Measurements from ENCODE around the gene ZBTB7C.

Gene ZBTB7C

GRCh38 chr18:48303883-48304282 is 105.3 kb downstream of the ZBTB7C start:
- DNase-seq (ENCODE audit: insufficient read length, low spot score) = no peak
- TF ChIP-seq POLR2A (IDR thresholded peaks at IDR 0.05; ENCODE audit: low read depth, low read length) = no peak
- no peak for TF ChIP-seq POLR2AphosphoS5 (IDR thresholded peaks at IDR 0.05; ENCODE audit: low read depth, low read length)
- TF ChIP-seq POU2F2 (IDR thresholded peaks at IDR 0.05; ENCODE audit: low read depth, low read length) = no peak
- TF ChIP-seq PAX5 (IDR thresholded peaks at IDR 0.05; ENCODE audit: insufficient read depth, low read length, severe bottlenecking) = no peak
- no peak for TF ChIP-seq TAF1 (IDR thresholded peaks at IDR 0.05; ENCODE audit: low read depth, low read length)
- no peak for TF ChIP-seq SPI1 (IDR thresholded peaks at IDR 0.05; ENCODE audit: low read depth, low read length)
- FAIRE-seq = no peak

- DNase-seq (ENCODE audit: insufficient read length, low spot score) = no peak
- FAIRE-seq = no peak
- TF ChIP-seq POLR2A (IDR thresholded peaks at IDR 0.05; ENCODE audit: low read depth, low read length) (no peak), PAX5 (IDR thresholded peaks at IDR 0.05; ENCODE audit: insufficient read depth, low read length, severe bottlenecking) (no peak), POU2F2 (IDR thresholded peaks at IDR 0.05; ENCODE audit: low read depth, low read length) (no peak), TAF1 (IDR thresholded peaks at IDR 0.05; ENCODE audit: low read depth, low read length) (no peak), POLR2AphosphoS5 (IDR thresholded peaks at IDR 0.05; ENCODE audit: low read depth, low read length) (no peak), SPI1 (IDR thresholded peaks at IDR 0.05; ENCODE audit: low read depth, low read length) (no peak)
Measured at GRCh38 chr18:48302736-48303135, 106.4 kb downstream of the ZBTB7C start.

- DNase-seq (ENCODE audit: insufficient read length, low spot score) (no peak), FAIRE-seq (no peak)
- TF ChIP-seq POU2F2 (IDR thresholded peaks at IDR 0.05; ENCODE audit: low read depth, low read length) = no peak
- TF ChIP-seq TAF1 (IDR thresholded peaks at IDR 0.05; ENCODE audit: low read depth, low read length) = no peak
- TF ChIP-seq PAX5 (IDR thresholded peaks at IDR 0.05; ENCODE audit: insufficient read depth, low read length, severe bottlenecking) = no peak
- no peak for TF ChIP-seq POLR2AphosphoS5 (IDR thresholded peaks at IDR 0.05; ENCODE audit: low read depth, low read length)
- no peak for TF ChIP-seq SPI1 (IDR thresholded peaks at IDR 0.05; ENCODE audit: low read depth, low read length)
- TF ChIP-seq POLR2A (IDR thresholded peaks at IDR 0.05; ENCODE audit: low read depth, low read length) = no peak
Measured at GRCh38 chr18:48300463-48300961, 108.7 kb downstream of the ZBTB7C start.

GRCh38 chr18:48297139-48297538 is 112.0 kb downstream of the ZBTB7C start:
- FAIRE-seq = no peak
- TF ChIP-seq SPI1 (IDR thresholded peaks at IDR 0.05; ENCODE audit: low read depth, low read length) (no peak), POLR2AphosphoS5 (IDR thresholded peaks at IDR 0.05; ENCODE audit: low read depth, low read length) (no peak), TAF1 (IDR thresholded peaks at IDR 0.05; ENCODE audit: low read depth, low read length) (no peak), PAX5 (IDR thresholded peaks at IDR 0.05; ENCODE audit: insufficient read depth, low read length, severe bottlenecking) (no peak), POU2F2 (IDR thresholded peaks at IDR 0.05; ENCODE audit: low read depth, low read length) (no peak), POLR2A (IDR thresholded peaks at IDR 0.05; ENCODE audit: low read depth, low read length) (no peak)
- DNase-seq (ENCODE audit: insufficient read length, low spot score) = no peak

- TF ChIP-seq SPI1 (IDR thresholded peaks at IDR 0.05; ENCODE audit: low read depth, low read length) = no peak
- TF ChIP-seq PAX5 (IDR thresholded peaks at IDR 0.05; ENCODE audit: insufficient read depth, low read length, severe bottlenecking) = no peak
- no peak for TF ChIP-seq POLR2AphosphoS5 (IDR thresholded peaks at IDR 0.05; ENCODE audit: low read depth, low read length)
- no peak for TF ChIP-seq POLR2A (IDR thresholded peaks at IDR 0.05; ENCODE audit: low read depth, low read length)
- no peak for TF ChIP-seq POU2F2 (IDR thresholded peaks at IDR 0.05; ENCODE audit: low read depth, low read length)
- TF ChIP-seq TAF1 (IDR thresholded peaks at IDR 0.05; ENCODE audit: low read depth, low read length) = no peak
- no peak for DNase-seq (ENCODE audit: insufficient read length, low spot score)
- FAIRE-seq = no peak
Measured at GRCh38 chr18:48296581-48296980, 112.6 kb downstream of the ZBTB7C start.

GRCh38 chr18:48295586-48296311 is 113.4 kb downstream of the ZBTB7C start:
- no peak for FAIRE-seq
- DNase-seq (ENCODE audit: insufficient read length, low spot score) = no peak
- TF ChIP-seq SPI1 (IDR thresholded peaks at IDR 0.05; ENCODE audit: low read depth, low read length) (no peak), PAX5 (IDR thresholded peaks at IDR 0.05; ENCODE audit: insufficient read depth, low read length, severe bottlenecking) (no peak), POLR2AphosphoS5 (IDR thresholded peaks at IDR 0.05; ENCODE audit: low read depth, low read length) (no peak), POU2F2 (IDR thresholded peaks at IDR 0.05; ENCODE audit: low read depth, low read length) (no peak), TAF1 (IDR thresholded peaks at IDR 0.05; ENCODE audit: low read depth, low read length) (no peak), POLR2A (IDR thresholded peaks at IDR 0.05; ENCODE audit: low read depth, low read length) (no peak)

- no peak for FAIRE-seq
- TF ChIP-seq SPI1 (IDR thresholded peaks at IDR 0.05; ENCODE audit: low read depth, low read length) = no peak
- no peak for TF ChIP-seq PAX5 (IDR thresholded peaks at IDR 0.05; ENCODE audit: insufficient read depth, low read length, severe bottlenecking)
- TF ChIP-seq POU2F2 (IDR thresholded peaks at IDR 0.05; ENCODE audit: low read depth, low read length) = no peak
- no peak for TF ChIP-seq TAF1 (IDR thresholded peaks at IDR 0.05; ENCODE audit: low read depth, low read length)
- no peak for TF ChIP-seq POLR2A (IDR thresholded peaks at IDR 0.05; ENCODE audit: low read depth, low read length)
- no peak for DNase-seq (ENCODE audit: insufficient read length, low spot score)
Measured at GRCh38 chr18:48294899-48295585, 114.1 kb downstream of the ZBTB7C start.

- FAIRE-seq (no peak), DNase-seq (ENCODE audit: insufficient read length, low spot score) (no peak)
- TF ChIP-seq POLR2AphosphoS5 (IDR thresholded peaks at IDR 0.05; ENCODE audit: low read depth, low read length) = no peak
- TF ChIP-seq POU2F2 (IDR thresholded peaks at IDR 0.05; ENCODE audit: low read depth, low read length) = no peak
- TF ChIP-seq TAF1 (IDR thresholded peaks at IDR 0.05; ENCODE audit: low read depth, low read length) = no peak
- no peak for TF ChIP-seq SPI1 (IDR thresholded peaks at IDR 0.05; ENCODE audit: low read depth, low read length)
- no peak for TF ChIP-seq POLR2A (IDR thresholded peaks at IDR 0.05; ENCODE audit: low read depth, low read length)
- no peak for TF ChIP-seq PAX5 (IDR thresholded peaks at IDR 0.05; ENCODE audit: insufficient read depth, low read length, severe bottlenecking)
Measured at GRCh38 chr18:48293954-48294898, 115.0 kb downstream of the ZBTB7C start.

Data from GM12891 (cell line).